Spleen (tissue), 11 donors: ENCODE data around the gene ALDH1A2. TPM values are rescaled to one million over a fixed set of nuclear protein-coding genes. Genes with fewer than 3 reads are reported as not detected.

ENCODE experiments used
- DNase-seq: peaks from one replicate; pipeline ENCODE4 v3.0.0-alpha.2; 2020
- H3K27ac ChIP-seq, 8 donors: fragments of 200-600 bp; sonication (generic) in 7 of 8; 1 replicate in 4 of 8; 2 replicates in 4 of 8; pipeline versions ENCODE4 v1.5.0 to v1.8.0; 2016 to 2021; ENCODE audit warnings: inconsistent platforms in 4 of 8, mild to moderate bottlenecking in 4 of 8, moderate library complexity in 1 of 8
- H3K27me3 ChIP-seq, 7 donors: fragments of 200-600 bp; sonication (generic) in 6 of 7; replicated peaks in 1 of 7; 1 replicate in 4 of 7; 2 replicates in 3 of 7; pipeline versions ENCODE4 v1.5.0 to v1.8.0; 2016 to 2021; ENCODE audit warnings: inconsistent platforms in 3 of 7, mild to moderate bottlenecking in 1 of 7
- H3K36me3 ChIP-seq, 6 donors: fragments of 200-600 bp; sonication (generic) in 5 of 6; 1 replicate in 4 of 6; 2 replicates in 2 of 6; pipeline versions ENCODE4 v1.5.0 to v1.8.0; 2016 to 2021; ENCODE audit warnings: inconsistent platforms in 2 of 6
- H3K4me1 ChIP-seq, 6 donors: fragments of 200-600 bp; sonication (generic) in 5 of 6; 1 replicate in 3 of 6; 2 replicates in 3 of 6; pipeline versions ENCODE4 v1.5.0 to v1.8.0; 2016 to 2021; ENCODE audit warnings: inconsistent platforms in 3 of 6
- H3K4me3 ChIP-seq, 8 donors: fragments of 200-600 bp; sonication (generic) in 7 of 8; 1 replicate in 4 of 8; 2 replicates in 4 of 8; pipeline versions ENCODE4 v1.5.0 to v1.8.0; 2016 to 2021; ENCODE audit warnings: inconsistent platforms in 4 of 8, mild to moderate bottlenecking in 4 of 8, moderate library complexity in 2 of 8
- H3K9me3 ChIP-seq, 8 donors: fragments of 200-600 bp; sonication (generic) in 7 of 8; 1 replicate in 4 of 8; 2 replicates in 4 of 8; pipeline versions ENCODE4 v1.5.0 to v1.8.0; 2016 to 2021; ENCODE audit warnings: inconsistent platforms in 4 of 8
- CTCF ChIP-seq, 11 experiments: fragments of 200-600 bp in 7 of 11; fragments of 450-650 bp in 4 of 11; sonication (generic) in 4 of 11; IDR thresholded peaks in 8 of 11; conservative IDR thresholded peaks in 3 of 11; 1 replicate in 7 of 11; 2 replicates in 4 of 11; pipeline versions ENCODE4 v1.4.0 to v1.8.0; 2016 to 2021; ENCODE audit warnings: antibody characterized with exemption in 11 of 11, inconsistent platforms in 4 of 11, mild to moderate bottlenecking in 1 of 11
- POLR2A ChIP-seq, 3 donors: fragments of 450-650 bp; IDR thresholded peaks; one replicate each; pipeline ENCODE4 v1.5.1; 2017; ENCODE audit warnings: antibody characterized with exemption in 3 of 3, mild to moderate bottlenecking in 1 of 3
- POLR2AphosphoS5 ChIP-seq, 3 donors: sonication (generic); formaldehyde crosslinking; IDR thresholded peaks; one replicate each; pipeline ENCODE4 v1.5.1; 2017; ENCODE audit warnings: antibody characterized with exemption in 3 of 3
- WGBS, 5 donors: extraction: QIAGEN DNeasy Blood & Tissue Kit in 3 of 5; methylation state at CpG; one replicate each; pipeline versions ENCODE4 v1.1.5 to v1.1.7; 2013 to 2018; 5-methylcytosine and 5-hydroxymethylcytosine counted together
- intact Hi-C: fragments of 100-400 bp; cut with DNase I; formaldehyde crosslinking; loops from one replicate; pipeline ENCODE4 v1.15.0; 2023; ENCODE audit warnings: low total_unique reads
- polyA plus RNA-seq, 3 donors: library from polyadenylated mRNA; stranded (reverse); fragments of 200-250 nt; gene quantifications; one replicate each; pipeline ENCODE4 v1.2.1, GENCODE V29; 2013
- total RNA-seq, 7 donors: library from RNA; depleted of rRNA in 3 of 7; stranded (reverse); fragments of >200 nt in 3 of 7; fragmentation: NEBNext Ultra II Directional in 4 of 7; extraction: Animal tissue kit (Norgen Biotek cat#: 25700) in 4 of 7; gene quantifications; one replicate each; pipeline versions ENCODE4 v1.1.0 to v1.2.1, GENCODE V29; 2016 to 2021
- donor health status: healthy with polysubstance abuse.
- donor health status: DM: no; HTN: no; CAD: no; lungs with moderate emphysema.
- donor health status: DM: no; HTN: no; CAD: no.
- donor health status: Bipolar disorder and iron deficiency.
- donor health status: healthy.
- donor health status: DM: no; HTN: no; CAD: no.
- donor health status: DM: yes; HTN: yes; CAD: no.

ALDH1A2 gene
- total and polyA plus RNA-seq, 10 donors = 0.26 to 20.3 (median 4.8) TPM

GRCh38 chr15:57941816-57942215, 123.7 kb downstream of the ALDH1A2 start:
- intact Hi-C loops = no loop called here

GRCh38 chr15:57932348-57932747, 133.2 kb downstream of the ALDH1A2 start:
- Histone ChIP-seq H3K4me3 (no peak overlapping the region), H3K27me3 (peaks cover 0 to 4% (median 0%) of the 10 kb centered on the region in 7 donors), H3K36me3 (no peaks in the 10 kb centered on the region), H3K27ac (no peak overlapping the region), H3K4me1 (no peaks in the 10 kb centered on the region), H3K9me3 (peaks cover 0 to 4% (median 0%) of the 10 kb centered on the region in 8 donors)
- 65 to 92% (median 77%) methylated on average over 2 of the region's 2 CpGs for WGBS, 5 donors
- no peak for DNase-seq
- intact Hi-C loops = no loop called here
- TF ChIP-seq POLR2A (IDR thresholded peaks at IDR 0.05) (no peak), POLR2AphosphoS5 (IDR thresholded peaks at IDR 0.05) (no peak), CTCF (IDR thresholded peaks at IDR 0.05 in 8 of 11, conservative IDR thresholded peaks at IDR 0.05 in 3 of 11) (no peak)

More at GRCh38 chr15:57941816-57942215, 123.7 kb downstream of the ALDH1A2 start:
- H3K27ac ChIP-seq = no peak overlapping the region
- no peak for DNase-seq
- no peak overlapping the region for H3K4me3 ChIP-seq
- no peaks in the 10 kb centered on the region for H3K36me3 ChIP-seq
- 87 to 91% (median 90%) methylated on average over 1 of the region's 1 CpG for WGBS, 5 donors
- no peaks in the 10 kb centered on the region for H3K4me1 ChIP-seq
- no peaks in the 10 kb centered on the region for H3K9me3 ChIP-seq
- TF ChIP-seq POLR2A (IDR thresholded peaks at IDR 0.05) (no peak), POLR2AphosphoS5 (IDR thresholded peaks at IDR 0.05) (no peak), CTCF (IDR thresholded peaks at IDR 0.05 in 8 of 11, conservative IDR thresholded peaks at IDR 0.05 in 3 of 11) (no peak)
- peaks cover 0 to 14% (median 0%) of the 10 kb centered on the region in 7 donors for H3K27me3 ChIP-seq

- TF ChIP-seq POLR2A (IDR thresholded peaks at IDR 0.05) = no peak
- H3K9me3 ChIP-seq = peaks cover 0 to 4% (median 0%) of the 10 kb centered on the region in 8 donors
- intact Hi-C loops = no loop called here
- no peak overlapping the region for H3K4me3 ChIP-seq
- no peaks in the 10 kb centered on the region for H3K36me3 ChIP-seq
- peaks cover 0 to 4% (median 0%) of the 10 kb centered on the region in 7 donors for H3K27me3 ChIP-seq
- WGBS, 5 donors = 38 to 66% (median 57%) methylated on average over 1 of the region's 1 CpG
- no peaks in the 10 kb centered on the region for H3K4me1 ChIP-seq
- no peak for DNase-seq
- H3K27ac ChIP-seq = no peak overlapping the region
Measured at GRCh38 chr15:57931570-57931969, 133.9 kb downstream of the ALDH1A2 start.

GRCh38 chr15:57927091-57927631, 138.3 kb downstream of the ALDH1A2 start:
- Histone ChIP-seq H3K4me3 (no peak overlapping the region), H3K27me3 (peaks cover 0 to 4% (median 0%) of the 10 kb centered on the region in 7 donors), H3K36me3 (no peaks in the 10 kb centered on the region), H3K4me1 (peaks cover 0 to 30% (median 10%) of the 10 kb centered on the region in 6 donors), H3K27ac (no peak overlapping the region), H3K9me3 (no peaks in the 10 kb centered on the region)
- DNase-seq = no peak
- intact Hi-C loops = no loop called here
- TF ChIP-seq CTCF (IDR thresholded peaks at IDR 0.05 in 8 of 11, conservative IDR thresholded peaks at IDR 0.05 in 3 of 11) = no peak
- no peak for TF ChIP-seq POLR2AphosphoS5 (IDR thresholded peaks at IDR 0.05)
- no peak for TF ChIP-seq POLR2A (IDR thresholded peaks at IDR 0.05)
- WGBS, 5 donors = 89 to 98% (median 93%) methylated on average over 6 of the region's 6 CpGs
